HCT116 (cell line): ENCODE results near the gene SRPK2. TPM values are rescaled to one million over a fixed set of nuclear protein-coding genes. Genes with fewer than 3 reads are reported as not detected.

Experiments used
- ATAC-seq: fragments of 200-7000 bp; cut with Tn5 transposase; 2 replicates; pipeline ENCODE4 v1.9.1; 2020; ENCODE audit warnings: mild to moderate bottlenecking, moderate library complexity
- BruUV-seq: library from RNA; stranded (reverse); fragments of 400-500 nt; replicated peaks from 2 replicates; lab custom pipeline; 2021; lab: Mats Ljungman, UMichigan
- CTCF ChIA-PET: fragments of 300-600 bp; sonication (Branson Sonifier 250); formaldehyde crosslinking; loops from one replicate; lab custom pipeline; 2021; ENCODE audit warnings: antibody characterized with exemption; lab: Charles Lee
- POLR2A ChIA-PET: fragments of 300-600, 350-600 bp; sonication (Branson Sonifier 250); formaldehyde crosslinking; loops from one replicate; lab custom pipeline; 2021; ENCODE audit warnings: antibody characterized with exemption; lab: Charles Lee
- RAD21 ChIA-PET, 2 experiments: fragments of 300-600 bp; sonication (Branson Sonifier 250); formaldehyde crosslinking; loops; one replicate each; lab custom pipeline; 2023; ENCODE audit warnings: low total read pairs in 2 of 2; ENCODE audit not compliant: uncharacterized antibody in 2 of 2, unreplicated experiment in 2 of 2, low non-redundant PET in 1 of 2; lab: Charles Lee
- DNase-seq: peaks from one replicate; pipeline ENCODE4 v3.0.0-alpha.2; 2010; ENCODE audit warnings: low read depth, low spot score
- H2AFZ ChIP-seq: fragments of 200-600 bp; shearing (Covaris generic), sonication (generic); 2 replicates; pipeline ENCODE4 v1.6.1; 2017; ENCODE audit warnings: low read depth, mixed run types, mixed read lengths, antibody characterized with exemption, low read length; ENCODE audit not compliant: poor library complexity, severe bottlenecking
- H3K27ac ChIP-seq: 2 replicates; pipeline ENCODE4 v1.5.1; 2012; ENCODE audit warnings: low read depth, low read length
- H3K27me3 ChIP-seq: fragments of 200-600 bp; sonication (generic); 2 replicates; pipeline ENCODE4 v1.6.1; 2016; ENCODE audit warnings: mixed run types, low read length, mixed read lengths; ENCODE audit not compliant: insufficient read depth
- H3K36me3 ChIP-seq, 2 experiments: fragments of 200-500 bp in 1 of 2; fragments of 200-600 bp in 1 of 2; sonication (Bioruptor generic) in 1 of 2; sonication (generic) in 1 of 2; 2 replicates each; pipeline versions ENCODE4 v1.5.1 to v1.6.1; 2014 to 2016; ENCODE audit warnings: low read length in 2 of 2, inconsistent platforms in 1 of 2, mixed read lengths in 1 of 2, mixed run types in 1 of 2; ENCODE audit not compliant: insufficient read depth in 2 of 2, control insufficient read depth in 1 of 2
- H3K4me1 ChIP-seq, 2 experiments: fragments of 200-600 bp in 1 of 2; sonication (generic) in 1 of 2; 2 replicates each; pipeline versions ENCODE4 v1.5.1 to v1.6.1; 2012 to 2017; ENCODE audit warnings: low read length in 2 of 2, inconsistent platforms in 1 of 2, mild to moderate bottlenecking in 1 of 2, mixed read lengths in 1 of 2, mixed run types in 1 of 2, moderate library complexity in 1 of 2; ENCODE audit not compliant: insufficient read depth in 2 of 2, control insufficient read depth in 1 of 2
- H3K4me2 ChIP-seq: fragments of 200-600 bp; sonication (generic); 2 replicates; pipeline ENCODE4 v1.6.1; 2017; ENCODE audit warnings: mixed run types, low read length, mixed read lengths
- H3K4me3 ChIP-seq, 2 experiments: fragments of 200-600 bp in 1 of 2; sonication (generic) in 1 of 2; replicated peaks in 1 of 2; 2 replicates each; pipeline ENCODE4 v1.5.1; 2011 to 2016; ENCODE audit warnings: low read length in 2 of 2, control low read depth in 1 of 2, low read depth in 1 of 2, mild to moderate bottlenecking in 1 of 2, mixed read lengths in 1 of 2, mixed run types in 1 of 2
- H3K79me2 ChIP-seq: fragments of 200-600 bp; sonication (generic); 2 replicates; pipeline ENCODE4 v1.6.1; 2017; ENCODE audit warnings: mild to moderate bottlenecking, mixed run types, low read length, moderate library complexity, mixed read lengths; ENCODE audit not compliant: insufficient read depth
- H3K9ac ChIP-seq: fragments of 200-600 bp; sonication (generic); 2 replicates; pipeline ENCODE4 v1.6.1; 2016; ENCODE audit warnings: low read length, mixed read lengths
- H3K9me2 ChIP-seq: fragments of 200-600 bp; sonication (generic), shearing (Covaris generic); 2 replicates; pipeline ENCODE4 v1.6.1; 2017; ENCODE audit warnings: mixed run types, mild to moderate bottlenecking, moderate library complexity; ENCODE audit not compliant: insufficient read depth
- H3K9me3 ChIP-seq, 2 experiments: fragments of 200-500 bp in 1 of 2; fragments of 200-600 bp in 1 of 2; sonication (Bioruptor generic) in 1 of 2; sonication (generic) in 1 of 2; 2 replicates each; pipeline ENCODE4 v1.6.1; 2014 to 2017; ENCODE audit warnings: low read length in 2 of 2, mixed read lengths in 2 of 2, inconsistent platforms in 1 of 2, low read depth in 1 of 2, mild to moderate bottlenecking in 1 of 2, mixed run types in 1 of 2, moderate library complexity in 1 of 2; ENCODE audit not compliant: control insufficient read depth in 1 of 2, insufficient read depth in 1 of 2
- H4K20me1 ChIP-seq: fragments of 200-600 bp; sonication (generic), shearing (Covaris generic); 2 replicates; pipeline ENCODE4 v1.6.1; 2017; ENCODE audit warnings: mixed run types, mild to moderate bottlenecking, moderate library complexity; ENCODE audit not compliant: insufficient read depth
- ATF3 ChIP-seq: IDR thresholded peaks from 2 replicates; pipeline ENCODE4 v1.6.1; 2012
- CBX3 ChIP-seq: IDR thresholded peaks from 2 replicates; pipeline ENCODE4 v1.6.1; 2012; ENCODE audit warnings: low read depth
- CTCF ChIP-seq, 3 experiments: fragments of 200-600 bp in 1 of 3; sonication (generic) in 1 of 3; IDR thresholded peaks in 2 of 3; conservative IDR thresholded peaks in 1 of 3; 2 replicates each; pipeline ENCODE4 v1.5.1; 2012 to 2017; ENCODE audit warnings: low read depth in 2 of 3, low read length in 2 of 3, antibody characterized with exemption in 1 of 3, borderline replicate concordance in 1 of 3, control low read depth in 1 of 3, mild to moderate bottlenecking in 1 of 3, mixed read lengths in 1 of 3, mixed run types in 1 of 3, moderate library complexity in 1 of 3; ENCODE audit not compliant: insufficient read depth in 1 of 3
- ELF1 ChIP-seq: IDR thresholded peaks from 2 replicates; pipeline ENCODE4 v1.6.1; 2012; ENCODE audit warnings: low read depth, borderline replicate concordance
- EZH2 ChIP-seq: fragments of 200-600 bp; sonication (generic); IDR thresholded peaks from 2 replicates; pipeline ENCODE4 v1.6.1; 2017; ENCODE audit warnings: antibody characterized with exemption, mixed run types
- EZH2phosphoT487 ChIP-seq: fragments of 200-600 bp; IDR thresholded peaks from 2 replicates; pipeline ENCODE4 v1.6.1; 2018; ENCODE audit warnings: antibody characterized with exemption, borderline replicate concordance
- JUND ChIP-seq: IDR thresholded peaks from 2 replicates; pipeline ENCODE4 v1.6.1; 2012
- MAX ChIP-seq: IDR thresholded peaks from 2 replicates; pipeline ENCODE4 v1.6.1; 2012
- POLR2A ChIP-seq: IDR thresholded peaks from 2 replicates; pipeline ENCODE4 v1.7.0; 2011; ENCODE audit warnings: borderline replicate concordance; ENCODE audit not compliant: insufficient read depth, insufficient read length; ENCODE audit errors: extremely low read depth
- RAD21 ChIP-seq: IDR thresholded peaks from 2 replicates; pipeline ENCODE4 v1.6.1; 2012; ENCODE audit warnings: low read depth, mild to moderate bottlenecking
- REST ChIP-seq: IDR thresholded peaks from 2 replicates; pipeline ENCODE4 v1.6.1; 2012; ENCODE audit warnings: low read depth
- TCF7L2 ChIP-seq: IDR thresholded peaks from 2 replicates; pipeline ENCODE4 v1.7.0; 2011; ENCODE audit warnings: borderline replicate concordance, inconsistent platforms; ENCODE audit not compliant: insufficient read depth, insufficient read length; ENCODE audit errors: extremely low read depth
- YY1 ChIP-seq: IDR thresholded peaks from 2 replicates; pipeline ENCODE4 v1.6.1; 2011; ENCODE audit warnings: low read length, low read depth, moderate library complexity, mild to moderate bottlenecking; ENCODE audit not compliant: insufficient replicate concordance; ENCODE audit errors: extremely low read depth
- ZBTB33 ChIP-seq: IDR thresholded peaks from 2 replicates; pipeline ENCODE4 v1.6.1; 2011; ENCODE audit warnings: mild to moderate bottlenecking, low read length, moderate library complexity; ENCODE audit not compliant: insufficient replicate concordance; ENCODE audit errors: extremely low read depth
- ZFX ChIP-seq: fragments of 450-650 bp; IDR thresholded peaks from 2 replicates; pipeline ENCODE4 v1.6.1; 2017
- ZNF274 ChIP-seq: fragments of 200-500 bp; sonication (Bioruptor generic); IDR thresholded peaks from 2 replicates; pipeline ENCODE4 v1.6.1; 2014; ENCODE audit warnings: mild to moderate bottlenecking, low read depth, low read length, inconsistent platforms
- intact Hi-C: fragments of 100-400 bp; cut with micrococcal nuclease; formaldehyde crosslinking; loops from 2 replicates; pipeline ENCODE4 v1.10.0; 2022
- total RNA-seq: library from RNA; stranded (reverse); gene quantifications from one replicate; pipeline ENCODE4 v1.2.1, GENCODE V29; 2021; ENCODE audit not compliant: unreplicated experiment

The SRPK2 gene
- total RNA-seq, 1 experiment from 2014 or later, result 37.4 TPM

GRCh38 chr7:105355701-105356100, 33.0 kb downstream of the SRPK2 start:
- Histone ChIP-seq H3K9ac (no peak overlapping the region), H3K4me1 (peaks cover 25 to 33% of the 10 kb centered on the region in 2 experiments; a peak in 3 of 4 replicates), H3K27me3 (no peaks in the 10 kb centered on the region), H3K4me2 (no peak overlapping the region), H3K27ac (no peak overlapping the region), H4K20me1 (no peaks in the 10 kb centered on the region), H3K4me3 (no peak overlapping the region), H3K9me3 (no peaks in the 10 kb centered on the region), H3K9me2 (no peaks in the 10 kb centered on the region), H3K36me3 (no peaks in the 10 kb centered on the region), H2AFZ (no peak overlapping the region), H3K79me2 (peaks cover 71% of the 10 kb centered on the region)
- ChIA-PET POLR2A (no interaction called here), CTCF (no interaction called here), RAD21 (no interaction called here)
- no peak for DNase-seq
- TF ChIP-seq ELF1, result no peak
- no peak for TF ChIP-seq ZFX
- no peak for TF ChIP-seq MAX
- TF ChIP-seq JUND, result no peak
- TF ChIP-seq EZH2, result no peak
- no peak for TF ChIP-seq ZBTB33
- TF ChIP-seq YY1, result no peak
- no peak for TF ChIP-seq CBX3
- no peak for TF ChIP-seq TCF7L2
- TF ChIP-seq CTCF (IDR thresholded peaks at IDR 0.05 in 2 of 3, conservative IDR thresholded peaks at IDR 0.05 in 1 of 3; ENCODE audit: borderline replicate concordance in 1 of 3, insufficient read depth in 1 of 3, low read depth in 2 of 3, low read length in 2 of 3), result no peak
- no peak for TF ChIP-seq RAD21
- TF ChIP-seq REST, result no peak
- no peak for TF ChIP-seq POLR2A
- TF ChIP-seq ATF3, result no peak
- TF ChIP-seq ZNF274, result no peak
- no peak for TF ChIP-seq EZH2phosphoT487
- no peak for ATAC-seq
- no TSS peak for BruUV-seq
- intact Hi-C loops, result no loop called here
